ENCODE measurements around the gene ZCCHC13.
"Not testable (repeated sequence)": the region's sequence is repeated elsewhere in the genome, so short reads cannot be mapped to it uniquely, and the experiment has no call there.

- not testable (repeated sequence) for TF ChIP-seq POLR2A (IDR thresholded peaks at IDR 0.05; ENCODE audit: low read depth, low read length); EZH2 (IDR thresholded peaks at IDR 0.05; ENCODE audit: borderline replicate concordance, low read depth, low read length, severe bottlenecking); POLR2AphosphoS5 (IDR thresholded peaks at IDR 0.05; ENCODE audit: insufficient read depth, low read depth, low read length); MYC (IDR thresholded peaks at IDR 0.05; ENCODE audit: low read depth, low read length)
- TF ChIP-seq, protein P1, sequence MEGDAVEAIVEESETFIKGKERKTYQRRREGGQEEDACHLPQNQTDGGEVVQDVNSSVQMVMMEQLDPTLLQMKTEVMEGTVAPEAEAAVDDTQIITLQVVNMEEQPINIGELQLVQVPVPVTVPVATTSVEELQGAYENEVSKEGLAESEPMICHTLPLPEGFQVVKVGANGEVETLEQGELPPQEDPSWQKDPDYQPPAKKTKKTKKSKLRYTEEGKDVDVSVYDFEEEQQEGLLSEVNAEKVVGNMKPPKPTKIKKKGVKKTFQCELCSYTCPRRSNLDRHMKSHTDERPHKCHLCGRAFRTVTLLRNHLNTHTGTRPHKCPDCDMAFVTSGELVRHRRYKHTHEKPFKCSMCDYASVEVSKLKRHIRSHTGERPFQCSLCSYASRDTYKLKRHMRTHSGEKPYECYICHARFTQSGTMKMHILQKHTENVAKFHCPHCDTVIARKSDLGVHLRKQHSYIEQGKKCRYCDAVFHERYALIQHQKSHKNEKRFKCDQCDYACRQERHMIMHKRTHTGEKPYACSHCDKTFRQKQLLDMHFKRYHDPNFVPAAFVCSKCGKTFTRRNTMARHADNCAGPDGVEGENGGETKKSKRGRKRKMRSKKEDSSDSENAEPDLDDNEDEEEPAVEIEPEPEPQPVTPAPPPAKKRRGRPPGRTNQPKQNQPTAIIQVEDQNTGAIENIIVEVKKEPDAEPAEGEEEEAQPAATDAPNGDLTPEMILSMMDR (IDR thresholded peaks at IDR 0.05; ENCODE audit: extremely low read depth in 1 of 2, insufficient read depth in 1 of 2, low read depth in 1 of 2, low read length in 2 of 2) = not testable (repeated sequence)
Observed at GRCh38 chrX:74342211-74342610, 38.2 kb downstream of the ZCCHC13 start.

Data from endothelial cell of umbilical vein (primary cell).